Activated naive CD8-positive, alpha-beta T cell treated with anti-CD3 and anti-CD28 coated beads, Interleukin-2, amount 10 ng/mL, durations not matched to agents 7 days and 5 days (primary cell): ENCODE data around the gene FRMPD1. TPM values are rescaled to one million over a fixed set of nuclear protein-coding genes. Genes with fewer than 3 reads are reported as not detected.

Experiments used
- ATAC-seq: fragments of 150-1000 bp; cut with Tn5 transposase; one replicate; pipeline ENCODE4 v1.10.0; 2021; ENCODE audit warnings: low read depth, moderate library complexity
- POLR2A ChIA-PET: fragments of 350-600 bp; sonication (Branson Sonifier 250); formaldehyde crosslinking; loops from one replicate; lab custom pipeline; 2021; ENCODE audit warnings: antibody characterized with exemption; lab: Charles Lee
- DNase-seq: peaks from one replicate; pipeline ENCODE4 v3.0.0; 2021
- H3K27ac Mint-ChIP-seq: one replicate; pipeline ENCODE4 v1.8.0; 2022; ENCODE audit warnings: mild to moderate bottlenecking, mixed read lengths
- H3K27me3 Mint-ChIP-seq: one replicate; pipeline ENCODE4 v1.8.0; 2022; ENCODE audit warnings: mild to moderate bottlenecking, moderate library complexity, mixed read lengths
- H3K36me3 Mint-ChIP-seq: one replicate; pipeline ENCODE4 v1.8.0; 2021; ENCODE audit warnings: mild to moderate bottlenecking, mixed read lengths
- H3K4me1 Mint-ChIP-seq: one replicate; pipeline ENCODE4 v1.8.0; 2021; ENCODE audit warnings: mixed read lengths
- H3K4me3 Mint-ChIP-seq: one replicate; pipeline ENCODE4 v1.8.0; 2022; ENCODE audit warnings: mild to moderate bottlenecking, moderate library complexity, mixed read lengths
- H3K9me3 Mint-ChIP-seq: one replicate; pipeline ENCODE4 v1.8.0; 2021; ENCODE audit warnings: mixed read lengths
- total RNA-seq, 2 experiments: library from RNA; stranded (reverse); gene quantifications; one replicate each; pipeline ENCODE4 v1.2.3, GENCODE V29; 2021

FRMPD1 gene
- total RNA-seq, 2 experiments from 2014 or later: not detected

DNA sequence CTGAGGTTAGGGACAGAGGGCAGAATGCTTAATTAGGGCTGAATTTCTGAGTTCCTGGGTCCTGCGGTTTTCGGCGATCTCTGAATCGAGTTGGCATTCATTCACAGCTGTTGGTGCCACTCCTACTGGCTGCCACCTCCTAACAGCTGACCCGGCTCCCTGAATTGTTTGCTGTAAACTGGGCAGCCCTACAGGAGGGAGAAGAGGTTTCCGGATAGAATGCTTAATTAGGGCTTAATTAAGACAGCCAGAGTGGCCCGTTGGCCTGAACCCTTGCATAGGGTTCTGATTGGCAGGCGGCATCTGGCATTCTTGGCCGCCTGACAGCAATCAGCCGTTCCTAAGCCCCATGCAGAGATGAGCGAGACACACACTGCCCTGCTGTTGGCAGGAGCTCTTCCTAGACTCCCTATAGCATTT is 25.7 kb downstream of the FRMPD1 start:
- Mint-ChIP-seq H3K9me3 (no peaks in the 10 kb centered on the region), H3K36me3 (no peaks in the 10 kb centered on the region), H3K27me3 (peaks cover 34% of the 10 kb centered on the region), H3K4me3 (no peak overlapping the region), H3K27ac (no peak overlapping the region), H3K4me1 (no peaks in the 10 kb centered on the region)
- no peak for DNase-seq
- POLR2A ChIA-PET: no interaction called here
- no peak for ATAC-seq

DNA sequence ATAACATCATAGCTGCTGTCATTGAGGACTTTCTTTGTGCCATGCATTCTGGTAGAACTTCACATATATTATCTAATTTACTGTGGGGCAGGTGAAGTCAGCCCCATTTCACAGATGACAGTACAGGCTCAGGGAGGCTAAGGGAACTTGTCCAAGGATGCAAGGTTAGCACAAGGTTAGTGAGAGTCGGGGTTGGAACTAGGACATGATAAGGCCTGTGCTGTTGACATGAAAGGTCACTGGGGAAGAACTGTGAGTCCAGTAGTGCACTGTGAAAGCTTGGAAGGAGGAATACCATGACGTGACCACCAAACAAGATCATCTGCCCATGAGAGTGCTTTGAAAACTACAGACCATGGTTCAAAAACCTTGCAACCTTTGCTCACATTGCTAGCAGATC is 26.7 kb downstream of the FRMPD1 start:
- no peak for ATAC-seq
- POLR2A ChIA-PET: interaction anchor here (0.5 kb wide), 1 partner anchor 222 kb away, joined by 3 read pairs; no protein-coding TSS in a partner anchor
- H3K27ac Mint-ChIP-seq: no peak overlapping the region
- no peaks in the 10 kb centered on the region for H3K4me1 Mint-ChIP-seq
- no peaks in the 10 kb centered on the region for H3K36me3 Mint-ChIP-seq
- no peak for DNase-seq
- no peaks in the 10 kb centered on the region for H3K9me3 Mint-ChIP-seq
- no peak overlapping the region for H3K4me3 Mint-ChIP-seq
- peaks cover 37% of the 10 kb centered on the region for H3K27me3 Mint-ChIP-seq

DNA sequence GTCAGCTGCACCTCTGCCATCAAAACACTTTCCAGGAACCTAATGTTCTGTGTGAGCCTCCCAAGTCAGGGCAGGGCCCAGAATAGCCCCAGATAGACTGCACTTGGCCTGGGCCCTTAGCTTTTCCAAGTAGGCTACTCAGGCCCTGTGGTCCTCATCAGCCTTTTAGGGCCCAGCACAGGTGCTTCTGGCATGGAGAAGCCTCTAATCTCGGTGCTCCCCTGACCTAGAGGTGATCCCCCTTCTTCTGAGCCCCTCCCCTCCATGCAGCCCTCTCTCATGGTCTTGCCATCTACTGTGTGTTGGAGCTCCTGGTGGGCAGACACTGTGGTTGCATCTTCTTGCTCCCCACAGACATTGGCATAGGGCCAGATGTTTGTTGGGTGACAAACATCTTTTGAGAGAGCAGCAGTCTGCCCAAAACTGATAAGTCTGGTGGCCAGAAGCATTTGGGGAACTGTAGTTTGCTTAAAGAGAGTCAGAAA is 28.1 kb downstream of the FRMPD1 start:
- DNase-seq (no peak), ATAC-seq (no peak)
- H3K4me1 Mint-ChIP-seq: no peaks in the 10 kb centered on the region
- H3K36me3 Mint-ChIP-seq: no peaks in the 10 kb centered on the region
- H3K9me3 Mint-ChIP-seq: no peaks in the 10 kb centered on the region
- peaks cover 44% of the 10 kb centered on the region for H3K27me3 Mint-ChIP-seq
- H3K27ac Mint-ChIP-seq: no peak overlapping the region
- no peak overlapping the region for H3K4me3 Mint-ChIP-seq
- POLR2A ChIA-PET: no interaction called here

DNA sequence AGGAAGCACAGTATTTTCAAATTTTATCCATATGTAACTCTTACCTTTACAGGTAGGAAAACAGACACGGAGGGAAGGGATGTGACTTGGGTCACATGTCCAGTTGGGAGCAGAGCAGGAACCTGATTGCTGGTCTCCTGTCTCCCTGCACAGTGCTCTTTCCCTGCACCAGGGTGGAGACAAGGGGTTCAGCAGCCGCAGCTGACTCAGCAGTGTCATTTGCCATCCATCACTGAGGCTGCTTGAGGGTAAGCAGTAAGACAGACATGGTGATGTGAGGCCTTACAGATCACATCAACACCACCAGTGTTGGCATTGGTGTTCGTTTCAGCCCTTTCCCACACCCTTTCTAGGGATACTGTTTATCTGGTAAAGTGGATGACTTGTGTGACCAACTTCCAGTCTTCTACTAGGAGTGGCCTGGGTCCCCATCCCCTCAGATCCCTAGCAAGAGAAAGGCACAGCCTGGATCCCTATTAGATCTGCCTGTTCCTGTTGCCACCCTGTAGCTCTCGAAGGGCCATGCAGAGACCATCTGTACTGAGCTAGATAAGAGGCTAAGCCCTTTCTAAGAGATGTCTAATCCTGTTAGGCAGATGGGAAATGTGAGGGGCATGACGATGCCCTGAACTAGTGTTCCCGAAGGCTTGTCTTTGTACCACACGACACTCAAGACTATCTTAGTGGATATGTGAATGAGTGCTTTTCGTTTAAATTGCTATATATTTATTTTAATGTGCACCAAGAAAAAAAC is 29.1 kb downstream of the FRMPD1 start:
- no peak overlapping the region for H3K4me3 Mint-ChIP-seq
- H3K36me3 Mint-ChIP-seq: no peaks in the 10 kb centered on the region
- ATAC-seq: no peak
- no peaks in the 10 kb centered on the region for H3K4me1 Mint-ChIP-seq
- H3K27ac Mint-ChIP-seq: no peak overlapping the region
- DNase-seq: no peak
- POLR2A ChIA-PET: no interaction called here
- peaks cover 46% of the 10 kb centered on the region for H3K27me3 Mint-ChIP-seq
- no peaks in the 10 kb centered on the region for H3K9me3 Mint-ChIP-seq

DNA sequence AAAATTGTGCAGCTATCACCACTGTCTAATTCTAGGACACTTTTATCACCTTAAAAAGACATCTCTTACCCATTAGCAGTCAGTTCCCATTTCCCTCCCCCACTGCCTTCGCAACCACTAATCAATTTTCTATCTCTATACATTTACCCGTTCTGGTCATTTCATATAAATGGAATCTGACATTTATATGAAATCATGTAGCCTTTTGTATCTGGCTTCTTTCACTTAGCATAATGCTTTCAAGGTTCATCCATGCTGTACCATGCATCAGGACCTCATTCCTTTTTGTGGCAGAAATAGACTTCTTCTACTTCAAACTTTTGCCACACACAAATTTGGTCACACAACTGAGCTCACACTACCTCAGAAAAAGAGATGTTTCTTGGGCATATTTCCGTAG is 32.2 kb downstream of the FRMPD1 start:
- H3K4me3 Mint-ChIP-seq: no peak overlapping the region
- no peak overlapping the region for H3K27ac Mint-ChIP-seq
- POLR2A ChIA-PET: no interaction called here
- no peak for ATAC-seq
- no peaks in the 10 kb centered on the region for H3K36me3 Mint-ChIP-seq
- peaks cover 59% of the 10 kb centered on the region for H3K27me3 Mint-ChIP-seq
- no peak for DNase-seq
- H3K4me1 Mint-ChIP-seq: no peaks in the 10 kb centered on the region
- no peaks in the 10 kb centered on the region for H3K9me3 Mint-ChIP-seq

DNA sequence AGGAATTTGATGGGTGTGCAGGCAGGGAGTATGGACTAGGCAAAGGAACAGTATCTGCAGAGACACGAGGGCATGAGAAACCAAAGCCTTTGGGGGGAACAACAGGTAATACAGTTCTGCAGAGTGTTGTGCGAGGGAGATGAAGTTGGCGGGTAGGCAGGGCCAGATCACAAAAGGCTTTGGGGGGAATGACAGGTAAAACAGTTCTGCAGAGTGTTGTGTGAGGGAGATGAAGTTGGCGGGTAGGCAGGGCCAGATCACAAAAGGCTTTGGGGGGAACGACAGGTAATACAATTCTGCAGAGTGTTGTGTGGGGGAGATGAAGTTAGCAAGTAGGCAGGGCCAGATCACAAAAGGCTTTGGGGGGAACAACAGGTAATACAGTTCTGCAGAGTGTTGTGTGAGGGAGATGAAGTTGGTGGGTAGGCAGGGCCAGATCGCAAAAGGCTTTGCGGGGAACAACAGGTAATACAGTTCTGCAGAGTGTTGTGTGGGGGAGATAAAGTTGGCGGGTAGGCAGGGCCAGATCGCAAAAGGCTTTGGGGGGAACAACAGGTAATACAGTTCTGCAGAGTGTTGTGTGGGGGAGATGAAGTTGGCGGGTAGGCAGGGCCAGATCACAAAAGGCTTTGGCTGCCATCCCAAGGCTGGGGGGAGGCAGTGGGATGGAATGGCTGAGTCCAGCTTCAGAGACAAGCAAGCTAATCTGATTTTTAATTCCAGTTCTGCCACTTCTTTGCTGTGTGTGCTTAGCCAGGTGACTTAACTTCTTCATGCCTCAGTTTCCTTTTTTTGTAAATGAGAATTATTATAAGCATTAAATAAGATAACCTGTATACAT is 33.0 kb downstream of the FRMPD1 start:
- Mint-ChIP-seq H3K4me3 (no peak overlapping the region), H3K9me3 (no peaks in the 10 kb centered on the region), H3K36me3 (no peaks in the 10 kb centered on the region), H3K27me3 (peaks cover 56% of the 10 kb centered on the region), H3K27ac (no peak overlapping the region), H3K4me1 (no peaks in the 10 kb centered on the region)
- POLR2A ChIA-PET: no interaction called here
- ATAC-seq (no peak), DNase-seq (no peak)

DNA sequence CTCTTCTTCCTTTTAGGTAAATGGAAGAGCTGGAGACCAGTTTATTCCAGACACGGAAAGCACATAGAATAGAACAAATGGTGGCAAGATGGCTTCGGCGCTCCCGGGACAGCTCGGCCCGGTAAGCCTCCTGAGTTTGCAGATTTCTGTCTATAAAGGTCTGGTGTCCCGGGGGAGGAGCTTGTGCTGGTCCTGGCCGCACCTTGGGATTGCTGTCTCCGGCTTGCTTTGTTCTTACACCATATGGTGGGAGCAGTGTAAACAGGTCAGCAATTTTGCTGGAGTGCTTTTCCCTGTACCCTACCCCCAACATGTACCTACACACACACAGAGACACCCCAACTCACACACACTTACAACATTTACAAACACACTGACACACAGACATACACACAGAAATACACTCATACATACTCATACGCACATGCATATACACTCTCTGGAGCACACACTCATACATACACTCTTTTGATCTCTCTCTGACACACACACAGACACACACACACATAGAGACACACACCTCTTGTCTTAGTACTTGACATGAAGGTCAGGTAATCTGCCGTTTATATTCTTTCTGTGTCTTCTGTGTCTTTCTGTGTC is 42.0 kb downstream of the FRMPD1 start:
- Mint-ChIP-seq H3K27me3 (peaks cover 59% of the 10 kb centered on the region), H3K27ac (no peak overlapping the region), H3K4me3 (no peak overlapping the region), H3K4me1 (peaks cover 2% of the 10 kb centered on the region), H3K9me3 (no peaks in the 10 kb centered on the region), H3K36me3 (no peaks in the 10 kb centered on the region)
- no peak for ATAC-seq
- DNase-seq: no peak
- POLR2A ChIA-PET: no interaction called here

DNA sequence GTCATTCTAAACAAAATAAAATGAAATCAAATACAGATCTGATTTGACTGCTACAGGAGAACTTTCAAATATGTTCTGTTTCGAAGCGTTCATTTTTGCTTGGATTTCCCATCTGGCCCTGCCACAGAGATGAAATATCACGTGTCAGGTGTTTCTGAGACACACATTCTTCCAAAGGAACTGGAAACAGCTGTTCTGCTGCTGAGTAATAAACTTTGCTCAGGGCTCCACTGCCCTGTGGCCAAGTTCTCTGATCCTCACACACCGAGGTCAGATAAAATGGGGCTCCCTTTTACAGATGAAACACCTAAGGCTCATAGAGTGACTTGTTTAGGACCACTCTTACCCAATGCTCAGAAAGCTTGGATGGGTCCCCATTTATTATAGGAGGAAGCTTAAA is 42.5 kb downstream of the FRMPD1 start:
- H3K4me1 Mint-ChIP-seq: peaks cover 2% of the 10 kb centered on the region
- H3K4me3 Mint-ChIP-seq: no peak overlapping the region
- peaks cover 57% of the 10 kb centered on the region for H3K27me3 Mint-ChIP-seq
- ATAC-seq (no peak), DNase-seq (no peak)
- H3K9me3 Mint-ChIP-seq: no peaks in the 10 kb centered on the region
- POLR2A ChIA-PET: no interaction called here
- no peaks in the 10 kb centered on the region for H3K36me3 Mint-ChIP-seq
- no peak overlapping the region for H3K27ac Mint-ChIP-seq

DNA sequence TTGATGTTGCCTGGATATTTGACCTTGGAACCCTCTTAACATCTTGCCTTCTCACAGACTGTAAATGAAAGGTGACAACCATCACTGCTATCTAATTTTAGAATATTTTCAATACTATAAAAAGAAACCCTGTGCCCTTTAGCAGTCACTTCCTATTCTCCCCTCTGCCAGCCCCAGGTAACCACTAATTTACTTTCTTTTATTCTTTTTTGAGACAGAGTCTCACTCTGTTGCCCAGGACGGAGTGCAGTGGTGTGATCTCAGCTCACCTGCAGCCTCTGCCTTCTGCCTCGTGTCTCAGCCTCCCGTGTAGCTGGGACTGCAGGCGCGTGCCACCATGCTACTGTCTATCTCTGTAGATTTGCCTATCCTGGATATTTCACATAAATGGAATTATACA is 43.6 kb downstream of the FRMPD1 start:
- DNase-seq (no peak), ATAC-seq (no peak)
- H3K4me1 Mint-ChIP-seq: no peaks in the 10 kb centered on the region
- peaks cover 55% of the 10 kb centered on the region for H3K27me3 Mint-ChIP-seq
- no peak overlapping the region for H3K27ac Mint-ChIP-seq
- POLR2A ChIA-PET: no interaction called here
- no peaks in the 10 kb centered on the region for H3K36me3 Mint-ChIP-seq
- no peaks in the 10 kb centered on the region for H3K9me3 Mint-ChIP-seq
- H3K4me3 Mint-ChIP-seq: no peak overlapping the region

DNA sequence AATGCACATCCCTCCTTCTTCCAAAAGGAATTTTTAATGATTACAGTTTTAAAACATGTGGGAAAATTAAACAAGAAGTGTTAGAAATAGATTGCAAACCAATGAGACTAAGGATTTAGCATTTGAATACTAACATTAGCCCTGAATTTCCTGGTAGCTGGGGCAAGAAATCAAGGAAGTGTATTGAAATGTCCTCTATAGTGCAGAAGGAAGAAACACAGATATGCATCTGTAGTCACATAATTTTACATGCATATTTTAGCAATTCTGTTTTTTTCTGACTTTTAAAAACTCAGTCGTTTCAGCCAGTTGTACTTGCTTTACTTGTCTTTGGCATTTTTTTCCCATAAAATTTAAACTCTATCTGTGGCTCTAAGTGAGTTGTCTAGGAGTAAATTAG is 45.8 kb downstream of the FRMPD1 start:
- Mint-ChIP-seq H3K27me3 (peaks cover 38% of the 10 kb centered on the region), H3K27ac (no peak overlapping the region), H3K4me3 (no peak overlapping the region), H3K36me3 (no peaks in the 10 kb centered on the region), H3K4me1 (no peaks in the 10 kb centered on the region), H3K9me3 (no peaks in the 10 kb centered on the region)
- DNase-seq (no peak), ATAC-seq (no peak)
- POLR2A ChIA-PET: no interaction called here

DNA sequence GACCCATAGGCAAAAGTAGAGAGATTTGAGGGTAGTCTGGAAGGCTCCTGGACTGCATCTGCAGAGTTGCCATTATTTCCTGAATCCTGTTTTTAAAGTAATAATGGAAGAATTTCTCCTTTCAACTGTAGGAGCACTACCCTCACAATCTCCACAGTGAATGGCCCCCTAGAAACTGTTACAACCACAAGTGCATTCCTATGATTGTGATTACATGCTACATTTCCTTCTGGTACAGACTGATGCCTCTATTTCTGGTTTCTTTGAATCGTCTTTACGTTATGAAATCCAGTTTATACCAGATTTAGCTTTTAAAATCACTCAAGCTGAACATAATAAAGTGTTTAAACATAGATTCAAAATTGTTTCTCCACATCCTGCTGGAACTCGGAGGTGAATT is 49.4 kb downstream of the FRMPD1 start:
- H3K27ac Mint-ChIP-seq: no peak overlapping the region
- H3K27me3 Mint-ChIP-seq: peaks cover 20% of the 10 kb centered on the region
- H3K36me3 Mint-ChIP-seq: no peaks in the 10 kb centered on the region
- POLR2A ChIA-PET: interaction anchor here (0.6 kb wide), 1 partner anchor 1107 kb away, joined by 4 read pairs; no protein-coding TSS in a partner anchor
- ATAC-seq: no peak
- no peak for DNase-seq
- no peaks in the 10 kb centered on the region for H3K4me1 Mint-ChIP-seq
- H3K9me3 Mint-ChIP-seq: no peaks in the 10 kb centered on the region
- no peak overlapping the region for H3K4me3 Mint-ChIP-seq

DNA sequence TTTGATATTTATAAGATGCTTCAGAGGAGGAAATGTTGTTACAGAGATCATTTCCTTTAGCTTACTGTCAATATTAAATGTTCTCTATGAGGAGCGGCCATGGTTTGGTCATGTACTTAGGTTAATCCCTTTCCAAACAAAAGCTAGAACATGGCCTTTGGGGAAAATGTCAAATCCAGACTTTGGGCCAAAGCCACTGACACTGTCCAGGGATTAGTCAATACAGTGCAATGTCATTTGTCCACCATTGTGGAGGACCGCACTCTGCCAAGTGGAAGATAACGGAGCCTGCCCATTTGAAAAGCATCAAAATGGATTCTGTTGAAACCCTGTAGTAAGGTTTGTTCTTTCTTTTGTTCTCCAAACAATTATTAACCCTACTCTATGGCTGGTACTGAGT is 50.1 kb downstream of the FRMPD1 start:
- no peak overlapping the region for H3K4me3 Mint-ChIP-seq
- no peaks in the 10 kb centered on the region for H3K36me3 Mint-ChIP-seq
- DNase-seq (no peak), ATAC-seq (no peak)
- no peaks in the 10 kb centered on the region for H3K9me3 Mint-ChIP-seq
- H3K27ac Mint-ChIP-seq: no peak overlapping the region
- H3K27me3 Mint-ChIP-seq: peaks cover 13% of the 10 kb centered on the region
- no peaks in the 10 kb centered on the region for H3K4me1 Mint-ChIP-seq
- POLR2A ChIA-PET: interaction anchor here (0.6 kb wide), 1 partner anchor 1108 kb away, joined by 4 read pairs; no protein-coding TSS in a partner anchor

DNA sequence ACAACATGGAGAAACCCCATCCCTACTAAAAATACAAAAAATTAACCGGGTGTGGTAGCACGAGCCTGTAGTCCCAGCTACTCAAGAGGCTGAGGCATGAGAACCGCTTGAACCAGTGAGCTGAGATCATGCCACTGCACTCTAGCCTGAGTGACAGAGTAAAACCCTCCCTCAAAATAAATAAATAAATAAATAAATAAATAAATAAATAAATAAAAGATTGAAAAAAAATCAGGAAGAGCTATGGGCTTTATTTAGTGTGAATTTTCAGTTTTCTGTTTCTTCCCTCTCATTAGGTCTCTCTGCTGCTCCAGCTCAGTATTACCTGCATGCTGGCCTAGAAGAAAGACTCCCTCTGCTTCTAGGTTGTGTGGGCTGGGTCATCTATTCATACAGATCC is 55.0 kb downstream of the FRMPD1 start:
- no peak overlapping the region for H3K4me3 Mint-ChIP-seq
- no peak overlapping the region for H3K27ac Mint-ChIP-seq
- H3K4me1 Mint-ChIP-seq: no peaks in the 10 kb centered on the region
- peaks cover 23% of the 10 kb centered on the region for H3K27me3 Mint-ChIP-seq
- POLR2A ChIA-PET: no interaction called here
- no peaks in the 10 kb centered on the region for H3K9me3 Mint-ChIP-seq
- ATAC-seq (no peak), DNase-seq (no peak)
- H3K36me3 Mint-ChIP-seq: no peaks in the 10 kb centered on the region
